HepG2 (cell line): ENCODE data around the gene NFE2L1. TPM values are rescaled to one million over a fixed set of nuclear protein-coding genes. Genes with fewer than 3 reads are reported as not detected.

ENCODE experiments used
- FOXM1 ChIP-seq: sonication (generic); formaldehyde crosslinking; IDR thresholded peaks from 2 replicates; pipeline ENCODE4 v1.5.0; 2020; ENCODE audit warnings: missing genetic modification reagents
- GATAD2A ChIP-seq: IDR thresholded peaks from 2 replicates; pipeline ENCODE4 v1.6.1; 2016
- GZF1 ChIP-seq: sonication (generic); formaldehyde crosslinking; IDR thresholded peaks from 2 replicates; pipeline ENCODE4 v1.5.1; 2020; ENCODE audit warnings: mild to moderate bottlenecking, missing genetic modification reagents
- IKZF4 ChIP-seq: sonication (generic); formaldehyde crosslinking; IDR thresholded peaks from 2 replicates; pipeline ENCODE4 v1.5.1; 2020; ENCODE audit warnings: borderline replicate concordance, mild to moderate bottlenecking, low read depth, missing genetic modification reagents; ENCODE audit errors: not compliant biosample characterization
- MIER3 ChIP-seq: IDR thresholded peaks from 2 replicates; pipeline ENCODE4 v1.6.1; 2016; ENCODE audit warnings: missing compliant biosample characterization, borderline replicate concordance
- MLLT10 ChIP-seq: sonication (generic); formaldehyde crosslinking; IDR thresholded peaks from 2 replicates; pipeline ENCODE4 v1.4.0; 2020; ENCODE audit warnings: missing genetic modification reagents
- NRL ChIP-seq: sonication (generic); formaldehyde crosslinking; IDR thresholded peaks from 2 replicates; pipeline ENCODE4 v1.5.0; 2020; ENCODE audit warnings: missing genetic modification reagents, mild to moderate bottlenecking, moderate library complexity, borderline replicate concordance
- PHB2 ChIP-seq: fragments of 450-650 bp; IDR thresholded peaks from 2 replicates; pipeline ENCODE4 v1.6.1; 2018; ENCODE audit not compliant: partially characterized antibody
- POGZ ChIP-seq: sonication (generic); formaldehyde crosslinking; IDR thresholded peaks from 2 replicates; pipeline ENCODE4 v1.4.0; 2020; ENCODE audit warnings: mild to moderate bottlenecking, missing genetic modification reagents
- RELA ChIP-seq: sonication (generic); formaldehyde crosslinking; IDR thresholded peaks from 2 replicates; pipeline ENCODE4 v1.4.0; 2020; ENCODE audit warnings: missing genetic modification reagents
- RXRB ChIP-seq: IDR thresholded peaks from 2 replicates; pipeline ENCODE4 v1.6.1; 2016; ENCODE audit warnings: borderline replicate concordance, missing genetic modification reagents, missing compliant biosample characterization
- SATB2 ChIP-seq: sonication (generic); formaldehyde crosslinking; IDR thresholded peaks from 2 replicates; pipeline ENCODE4 v1.5.0; 2020; ENCODE audit warnings: missing genetic modification reagents
- TOE1 ChIP-seq: sonication (generic); formaldehyde crosslinking; IDR thresholded peaks from 2 replicates; pipeline ENCODE4 v1.4.0; 2020; ENCODE audit warnings: mild to moderate bottlenecking, missing genetic modification reagents
- ZFP82 ChIP-seq: sonication (generic); formaldehyde crosslinking; IDR thresholded peaks from 2 replicates; pipeline ENCODE4 v1.5.1; 2020; ENCODE audit warnings: mild to moderate bottlenecking, missing genetic modification reagents, borderline replicate concordance
- ZNF337 ChIP-seq: sonication (generic); formaldehyde crosslinking; IDR thresholded peaks from 2 replicates; pipeline ENCODE4 v1.5.1; 2020; ENCODE audit warnings: missing genetic modification reagents, low read depth, mild to moderate bottlenecking, borderline replicate concordance
- ZNF572 ChIP-seq: sonication (generic); formaldehyde crosslinking; IDR thresholded peaks from 2 replicates; pipeline ENCODE4 v1.5.1; 2020; ENCODE audit warnings: mild to moderate bottlenecking, missing genetic modification reagents
- polyA plus RNA-seq, 8 experiments: library from polyadenylated mRNA; depleted of rRNA in 3 of 8; stranded (reverse) in 7 of 8; unstranded in 1 of 8; fragments of >200 nt; fragmentation: Illumina TruSeq in 4 of 8; extraction: Trizol in 4 of 8; gene quantifications; 2 replicates each; pipeline versions ENCODE4 v1.2.1 to v1.2.3, GENCODE V29; 2011 to 2016; ENCODE audit warnings: low read depth in 4 of 8, missing spikeins in 1 of 8, mixed read lengths in 1 of 8; ENCODE audit not compliant: insufficient read depth in 1 of 8
- total RNA-seq, 5 experiments: library from RNA; depleted of rRNA; stranded (reverse); fragments of >200 nt; fragmentation: Illumina TruSeq; extraction: Trizol; gene quantifications; 2 replicates each; pipeline ENCODE4 v1.2.3, GENCODE V29; 2016; ENCODE audit warnings: low read depth in 1 of 5
- TF ChIP-seq, protein P1 (sequence below): sonication (generic); formaldehyde crosslinking; IDR thresholded peaks from 2 replicates; pipeline ENCODE4 v1.5.1; 2020; ENCODE audit warnings: mild to moderate bottlenecking, missing genetic modification reagents, borderline replicate concordance
- TF ChIP-seq, protein P2 (sequence below): sonication (generic); formaldehyde crosslinking; IDR thresholded peaks from 2 replicates; pipeline ENCODE4 v1.5.1; 2020; ENCODE audit warnings: mild to moderate bottlenecking, missing genetic modification reagents, moderate library complexity
- TF ChIP-seq, protein P3 (sequence below): sonication (generic); formaldehyde crosslinking; IDR thresholded peaks from 2 replicates; pipeline ENCODE4 v1.4.0; 2020; ENCODE audit warnings: missing genetic modification reagents
- TF ChIP-seq, protein P4 (sequence below): sonication (generic); formaldehyde crosslinking; IDR thresholded peaks from 2 replicates; pipeline ENCODE4 v1.8.0; 2022; ENCODE audit warnings: missing genetic modification reagents, mild to moderate bottlenecking, inconsistent platforms, borderline replicate concordance
- TF ChIP-seq, protein P5 (sequence below): sonication (generic); formaldehyde crosslinking; IDR thresholded peaks from 2 replicates; pipeline ENCODE4 v1.4.0; 2020; ENCODE audit warnings: missing genetic modification reagents
- TF ChIP-seq, protein P6 (sequence below): sonication (generic); formaldehyde crosslinking; IDR thresholded peaks from 2 replicates; pipeline ENCODE4 v1.5.0; 2020; ENCODE audit warnings: mild to moderate bottlenecking, missing genetic modification reagents, borderline replicate concordance

Gene NFE2L1
- total and polyA plus RNA-seq, 2 of the 13 experiments (the other 11 are each of a cell fraction or from before 2014, with no cell fraction given): 67.0 to 234 TPM

DNA sequence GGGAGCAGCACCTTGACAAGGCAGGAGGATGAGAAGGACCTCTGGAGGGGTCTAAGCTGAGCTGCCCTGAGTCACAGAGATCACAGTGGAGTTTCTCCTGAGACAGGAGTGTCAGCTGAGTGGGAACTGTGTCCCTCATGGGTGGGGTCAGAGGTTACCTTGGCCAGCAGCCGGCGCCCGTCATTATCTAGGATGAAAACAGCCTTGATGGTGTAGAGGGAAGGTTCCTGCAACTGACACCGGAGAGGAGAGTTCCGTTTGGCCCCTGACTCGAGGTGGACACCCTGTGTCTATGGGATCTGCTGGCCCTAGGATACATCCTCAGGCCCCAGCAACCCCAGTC lies 11.5 kb upstream of the NFE2L1 start (continued):
- TF ChIP-seq, protein P1, sequence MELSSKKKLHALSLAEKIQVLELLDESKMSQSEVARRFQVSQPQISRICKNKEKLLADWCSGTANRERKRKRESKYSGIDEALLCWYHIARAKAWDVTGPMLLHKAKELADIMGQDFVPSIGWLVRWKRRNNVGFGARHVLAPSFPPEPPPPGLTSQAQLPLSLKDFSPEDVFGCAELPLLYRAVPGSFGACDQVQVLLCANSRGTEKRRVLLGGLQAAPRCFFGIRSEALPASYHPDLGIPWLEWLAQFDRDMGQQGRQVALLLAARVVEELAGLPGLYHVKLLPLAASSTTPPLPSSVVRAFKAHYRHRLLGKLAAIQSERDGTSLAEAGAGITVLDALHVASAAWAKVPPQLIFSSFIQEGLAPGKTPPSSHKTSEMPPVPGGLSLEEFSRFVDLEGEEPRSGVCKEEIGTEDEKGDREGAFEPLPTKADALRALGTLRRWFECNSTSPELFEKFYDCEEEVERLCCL (CRISPR knock-in tag): no peak
- TF ChIP-seq FOXM1 (CRISPR knock-in tag) (no peak), NRL (CRISPR knock-in tag) (0 out of 2 replicates have a peak, but pooled peaks have one; percentile 53), RXRB (no peak), GATAD2A (CRISPR knock-in tag) (no peak), SATB2 (CRISPR knock-in tag) (no peak), RELA (CRISPR knock-in tag) (no peak), MLLT10 (no peak), TOE1 (CRISPR knock-in tag) (no peak), POGZ (CRISPR knock-in tag) (0 out of 2 replicates have a peak, but pooled peaks have one; percentile 38), ZNF337 (CRISPR knock-in tag) (no peak), ZFP82 (CRISPR knock-in tag) (0 out of 2 replicates have a peak, but pooled peaks have one; percentile 28), ZNF572 (CRISPR knock-in tag) (peak; percentile 10; the same call in 1 of the 2 replicates), GZF1 (CRISPR knock-in tag) (no peak), MIER3 (no peak), PHB2 (no peak), IKZF4 (CRISPR knock-in tag) (no peak)
- TF ChIP-seq, protein P2, sequence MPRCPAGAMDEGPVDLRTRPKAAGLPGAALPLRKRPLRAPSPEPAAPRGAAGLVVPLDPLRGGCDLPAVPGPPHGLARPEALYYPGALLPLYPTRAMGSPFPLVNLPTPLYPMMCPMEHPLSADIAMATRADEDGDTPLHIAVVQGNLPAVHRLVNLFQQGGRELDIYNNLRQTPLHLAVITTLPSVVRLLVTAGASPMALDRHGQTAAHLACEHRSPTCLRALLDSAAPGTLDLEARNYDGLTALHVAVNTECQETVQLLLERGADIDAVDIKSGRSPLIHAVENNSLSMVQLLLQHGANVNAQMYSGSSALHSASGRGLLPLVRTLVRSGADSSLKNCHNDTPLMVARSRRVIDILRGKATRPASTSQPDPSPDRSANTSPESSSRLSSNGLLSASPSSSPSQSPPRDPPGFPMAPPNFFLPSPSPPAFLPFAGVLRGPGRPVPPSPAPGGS (CRISPR knock-in tag): no peak
- TF ChIP-seq, protein P3, sequence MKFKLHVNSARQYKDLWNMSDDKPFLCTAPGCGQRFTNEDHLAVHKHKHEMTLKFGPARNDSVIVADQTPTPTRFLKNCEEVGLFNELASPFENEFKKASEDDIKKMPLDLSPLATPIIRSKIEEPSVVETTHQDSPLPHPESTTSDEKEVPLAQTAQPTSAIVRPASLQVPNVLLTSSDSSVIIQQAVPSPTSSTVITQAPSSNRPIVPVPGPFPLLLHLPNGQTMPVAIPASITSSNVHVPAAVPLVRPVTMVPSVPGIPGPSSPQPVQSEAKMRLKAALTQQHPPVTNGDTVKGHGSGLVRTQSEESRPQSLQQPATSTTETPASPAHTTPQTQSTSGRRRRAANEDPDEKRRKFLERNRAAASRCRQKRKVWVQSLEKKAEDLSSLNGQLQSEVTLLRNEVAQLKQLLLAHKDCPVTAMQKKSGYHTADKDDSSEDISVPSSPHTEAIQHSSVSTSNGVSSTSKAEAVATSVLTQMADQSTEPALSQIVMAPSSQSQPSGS (CRISPR knock-in tag): no peak
- TF ChIP-seq, protein P4, sequence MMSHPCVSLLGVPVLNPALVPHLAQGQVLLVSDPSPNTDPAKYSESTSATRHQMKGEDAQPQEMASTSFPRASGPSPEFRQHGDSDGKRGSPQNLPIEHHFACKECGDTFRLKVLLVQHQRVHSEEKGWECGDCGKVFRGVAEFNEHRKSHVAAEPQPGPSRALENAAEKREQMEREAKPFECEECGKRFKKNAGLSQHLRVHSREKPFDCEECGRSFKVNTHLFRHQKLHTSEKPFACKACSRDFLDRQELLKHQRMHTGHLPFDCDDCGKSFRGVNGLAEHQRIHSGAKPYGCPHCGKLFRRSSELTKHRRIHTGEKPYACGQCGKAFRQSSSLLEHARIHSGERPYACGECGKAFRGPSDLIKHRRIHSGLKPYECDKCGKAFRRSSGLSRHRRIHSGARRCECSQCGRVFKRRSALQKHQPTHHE (CRISPR knock-in tag): 0 out of 2 replicates have a peak, but pooled peaks have one; percentile 69
- TF ChIP-seq, protein P5, sequence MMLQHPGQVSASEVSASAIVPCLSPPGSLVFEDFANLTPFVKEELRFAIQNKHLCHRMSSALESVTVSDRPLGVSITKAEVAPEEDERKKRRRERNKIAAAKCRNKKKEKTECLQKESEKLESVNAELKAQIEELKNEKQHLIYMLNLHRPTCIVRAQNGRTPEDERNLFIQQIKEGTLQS: 0 out of 2 replicates have a peak, but pooled peaks have one; percentile 2
- TF ChIP-seq, protein P6, sequence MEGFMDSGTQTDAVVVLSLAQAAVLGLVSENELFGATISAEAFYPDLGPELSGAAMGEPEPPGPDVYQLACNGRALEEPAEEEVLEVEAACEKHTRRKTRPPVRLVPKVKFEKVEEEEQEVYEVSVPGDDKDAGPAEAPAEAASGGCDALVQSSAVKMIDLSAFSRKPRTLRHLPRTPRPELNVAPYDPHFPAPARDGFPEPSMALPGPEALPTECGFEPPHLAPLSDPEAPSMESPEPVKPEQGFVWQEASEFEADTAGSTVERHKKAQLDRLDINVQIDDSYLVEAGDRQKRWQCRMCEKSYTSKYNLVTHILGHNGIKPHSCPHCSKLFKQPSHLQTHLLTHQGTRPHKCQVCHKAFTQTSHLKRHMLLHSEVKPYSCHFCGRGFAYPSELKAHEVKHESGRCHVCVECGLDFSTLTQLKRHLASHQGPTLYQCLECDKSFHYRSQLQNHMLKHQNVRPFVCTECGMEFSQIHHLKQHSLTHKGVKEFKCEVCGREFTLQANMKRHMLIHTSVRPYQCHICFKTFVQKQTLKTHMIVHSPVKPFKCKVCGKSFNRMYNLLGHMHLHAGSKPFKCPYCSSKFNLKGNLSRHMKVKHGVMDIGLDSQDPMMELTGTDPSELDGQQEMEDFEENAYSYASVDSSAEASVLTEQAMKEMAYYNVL (CRISPR knock-in tag): peak; percentile 50; the same call in 1 of the 2 replicates
